GM12874 (cell line): Measurements from ENCODE around the gene ZBTB20.

Experiments
- TF ChIP-seq, protein P1 (sequence below): IDR thresholded peaks from 2 replicates; pipeline ENCODE4 v1.5.1; 2011; ENCODE audit warnings: low read depth, mild to moderate bottlenecking, control low read depth, low read length, moderate library complexity; ENCODE audit not compliant: insufficient read depth

ZBTB20 gene

DNA sequence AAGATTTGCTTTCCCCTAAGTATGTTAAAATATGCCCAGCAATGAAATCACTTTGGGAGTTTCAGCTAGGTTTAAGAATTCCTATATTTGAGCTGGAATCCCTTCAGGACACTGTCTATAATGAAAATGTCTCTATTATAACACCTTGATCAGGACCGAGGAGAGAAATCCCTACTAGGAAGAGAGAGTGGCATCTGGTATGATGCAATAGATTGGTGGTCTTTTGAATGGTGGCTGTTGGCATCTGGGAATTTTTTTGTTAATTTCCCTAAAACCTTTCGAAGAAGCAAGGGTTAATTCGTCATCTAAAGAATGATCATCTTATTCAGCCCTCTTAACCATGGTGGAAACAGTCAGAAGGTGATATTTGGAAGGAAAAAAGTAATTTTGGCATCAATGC, 810.2 kb downstream of the ZBTB20 start:
- TF ChIP-seq, protein P1, sequence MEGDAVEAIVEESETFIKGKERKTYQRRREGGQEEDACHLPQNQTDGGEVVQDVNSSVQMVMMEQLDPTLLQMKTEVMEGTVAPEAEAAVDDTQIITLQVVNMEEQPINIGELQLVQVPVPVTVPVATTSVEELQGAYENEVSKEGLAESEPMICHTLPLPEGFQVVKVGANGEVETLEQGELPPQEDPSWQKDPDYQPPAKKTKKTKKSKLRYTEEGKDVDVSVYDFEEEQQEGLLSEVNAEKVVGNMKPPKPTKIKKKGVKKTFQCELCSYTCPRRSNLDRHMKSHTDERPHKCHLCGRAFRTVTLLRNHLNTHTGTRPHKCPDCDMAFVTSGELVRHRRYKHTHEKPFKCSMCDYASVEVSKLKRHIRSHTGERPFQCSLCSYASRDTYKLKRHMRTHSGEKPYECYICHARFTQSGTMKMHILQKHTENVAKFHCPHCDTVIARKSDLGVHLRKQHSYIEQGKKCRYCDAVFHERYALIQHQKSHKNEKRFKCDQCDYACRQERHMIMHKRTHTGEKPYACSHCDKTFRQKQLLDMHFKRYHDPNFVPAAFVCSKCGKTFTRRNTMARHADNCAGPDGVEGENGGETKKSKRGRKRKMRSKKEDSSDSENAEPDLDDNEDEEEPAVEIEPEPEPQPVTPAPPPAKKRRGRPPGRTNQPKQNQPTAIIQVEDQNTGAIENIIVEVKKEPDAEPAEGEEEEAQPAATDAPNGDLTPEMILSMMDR, result no peak

DNA sequence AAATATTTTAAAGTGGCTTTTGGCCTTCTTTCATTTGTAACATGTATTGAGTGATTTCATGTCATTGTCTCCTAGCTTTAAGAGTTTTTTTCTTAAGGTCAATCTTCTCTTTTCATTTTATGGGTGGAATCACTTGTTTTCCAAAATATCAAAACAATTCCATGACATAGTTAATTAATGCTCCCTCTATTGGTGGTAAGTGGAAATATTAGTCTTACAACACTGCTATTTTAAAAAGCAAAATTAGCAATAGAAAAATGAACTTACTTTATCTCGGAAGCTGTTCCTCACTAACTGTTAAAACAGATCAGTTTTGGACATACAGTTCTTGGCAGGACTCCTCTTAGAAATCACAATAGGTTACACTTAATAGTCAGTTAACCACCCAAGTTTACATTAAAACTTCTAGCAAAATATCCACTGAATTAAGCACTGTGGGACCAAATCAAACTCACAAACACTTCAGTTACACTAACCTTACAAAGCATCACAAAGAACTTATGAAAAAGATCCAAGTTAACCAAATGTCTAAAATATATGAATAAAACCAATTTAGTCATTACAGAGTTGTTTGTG, 810.9 kb downstream of the ZBTB20 start:
- TF ChIP-seq, protein P1, result no peak

- TF ChIP-seq, protein P1, result no peak
These were observed 813.2 kb downstream of the ZBTB20 start for GRCh38 chr3:114333923-114334240.

- TF ChIP-seq, protein P1, result no peak
These were observed 813.7 kb downstream of the ZBTB20 start for GRCh38 chr3:114333180-114333922.

- TF ChIP-seq, protein P1, result no peak
These were observed 814.5 kb downstream of the ZBTB20 start for GRCh38 chr3:114332342-114333179.

- TF ChIP-seq, protein P1, result no peak
These were observed 815.4 kb downstream of the ZBTB20 start for GRCh38 chr3:114331710-114332109.

DNA sequence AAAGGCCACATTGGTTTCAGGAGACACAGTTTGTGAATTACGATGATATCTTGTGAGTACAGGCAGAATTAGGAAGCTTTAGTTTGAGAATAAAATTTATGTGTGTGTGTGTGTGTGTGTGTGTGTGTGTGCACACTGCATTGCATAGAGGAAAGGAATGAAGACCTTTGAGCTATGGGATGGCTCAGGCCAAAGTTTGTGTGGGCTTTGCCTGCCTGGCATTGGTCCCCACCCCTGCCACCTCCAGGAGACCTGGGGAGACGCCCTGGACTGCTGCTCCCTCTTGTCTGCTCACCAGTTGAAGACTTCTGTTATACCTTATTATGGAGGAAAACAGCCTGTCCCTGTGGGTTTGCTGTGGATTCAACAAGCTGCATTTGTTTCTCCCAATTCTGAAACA, 816.1 kb downstream of the ZBTB20 start:
- TF ChIP-seq, protein P1, result no peak
